Activated CD4-positive, alpha-beta T cell treated with anti-CD3 and anti-CD28 coated beads for 24 hours (primary cell): ENCODE data around the gene TMEM80.
"Not testable (repeated sequence)": the region's sequence is repeated elsewhere in the genome, so short reads cannot be mapped to it uniquely, and the experiment has no call there.

Source experiments
- DNase-seq, 2 donors: peaks; one replicate each; pipeline ENCODE4 v3.0.0-alpha.2; 2020; ENCODE audit warnings: low read depth in 2 of 2

Gene TMEM80

GRCh38 chr11:720642-721246 is 25.1 kb downstream of the TMEM80 start:
- peak in 1 of 2 donors; percentile 39 for DNase-seq

GRCh38 chr11:721247-721740 is 25.7 kb downstream of the TMEM80 start:
- no peak for DNase-seq

DNA sequence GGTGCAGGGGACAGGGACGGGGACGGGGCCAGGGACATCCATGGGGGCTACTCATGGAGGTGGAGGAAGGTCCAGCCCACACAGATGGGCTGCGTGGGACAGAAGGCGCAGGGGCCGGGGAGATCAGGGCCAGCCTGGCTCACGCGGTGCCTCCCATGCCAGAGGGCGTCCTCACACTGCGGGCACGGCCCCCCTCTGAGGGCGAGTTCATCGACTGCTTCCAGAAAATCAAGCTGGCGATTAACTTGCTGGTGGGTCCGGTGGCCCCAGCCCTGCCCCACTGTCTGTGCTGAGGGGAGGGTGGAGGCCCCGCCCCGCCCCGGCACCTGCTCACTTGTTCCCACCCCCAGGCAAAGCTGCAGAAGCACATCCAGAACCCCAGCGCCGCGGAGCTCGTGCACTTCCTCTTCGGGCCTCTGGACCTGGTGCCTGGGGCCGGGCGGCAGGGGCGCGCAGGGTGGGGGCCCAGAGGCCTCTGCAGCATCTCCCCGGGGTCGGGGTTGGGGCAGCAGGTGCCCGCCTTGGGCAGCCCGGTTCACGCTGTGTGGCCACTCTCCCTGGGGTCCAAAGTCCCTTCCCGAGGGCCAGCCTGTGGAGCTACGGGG is 26.2 kb downstream of the TMEM80 start:
- peak in 1 of 2 donors; percentile 33 for DNase-seq

GRCh38 chr11:722346-722811 is 26.8 kb downstream of the TMEM80 start:
- DNase-seq: no peak

DNA sequence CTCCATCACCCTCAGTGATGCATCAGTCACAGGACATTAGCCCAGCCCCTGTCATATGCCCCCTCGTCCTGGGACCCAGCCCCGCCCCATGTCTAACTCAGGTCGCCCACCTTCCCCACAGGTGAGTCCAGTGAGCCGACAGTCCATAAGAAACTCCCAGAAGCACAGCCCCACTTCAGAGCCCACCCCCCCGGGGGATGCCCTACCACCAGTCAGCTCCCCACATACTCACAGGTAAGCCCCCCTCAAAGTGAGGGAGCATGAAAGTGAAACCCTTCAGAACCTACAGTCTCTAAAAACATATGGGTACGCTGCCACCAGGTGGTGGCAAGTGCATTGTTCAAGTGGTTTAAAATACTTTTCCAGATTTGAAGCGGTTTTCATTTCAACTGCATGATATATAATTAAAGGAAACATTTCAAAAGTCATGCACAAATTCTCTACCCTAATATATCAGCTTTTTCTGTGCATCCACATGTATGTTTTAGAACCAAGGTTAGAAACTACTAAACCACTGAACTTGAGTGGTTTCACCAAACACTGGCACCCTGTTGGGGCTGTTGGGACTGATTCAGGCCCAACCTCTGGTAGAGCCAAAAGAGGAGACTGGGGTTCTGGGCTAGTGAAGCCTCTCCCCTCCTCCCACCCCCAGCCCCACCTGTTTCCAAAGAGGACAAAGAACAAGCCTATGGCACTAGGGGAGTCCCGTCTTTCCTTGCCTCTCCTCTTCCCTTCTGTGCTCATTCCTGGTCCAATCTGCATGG is 27.7 kb downstream of the TMEM80 start:
- DNase-seq: no peak

- DNase-seq: no peak
Observed at GRCh38 chr11:724049-724777, 28.6 kb downstream of the TMEM80 start.

DNA sequence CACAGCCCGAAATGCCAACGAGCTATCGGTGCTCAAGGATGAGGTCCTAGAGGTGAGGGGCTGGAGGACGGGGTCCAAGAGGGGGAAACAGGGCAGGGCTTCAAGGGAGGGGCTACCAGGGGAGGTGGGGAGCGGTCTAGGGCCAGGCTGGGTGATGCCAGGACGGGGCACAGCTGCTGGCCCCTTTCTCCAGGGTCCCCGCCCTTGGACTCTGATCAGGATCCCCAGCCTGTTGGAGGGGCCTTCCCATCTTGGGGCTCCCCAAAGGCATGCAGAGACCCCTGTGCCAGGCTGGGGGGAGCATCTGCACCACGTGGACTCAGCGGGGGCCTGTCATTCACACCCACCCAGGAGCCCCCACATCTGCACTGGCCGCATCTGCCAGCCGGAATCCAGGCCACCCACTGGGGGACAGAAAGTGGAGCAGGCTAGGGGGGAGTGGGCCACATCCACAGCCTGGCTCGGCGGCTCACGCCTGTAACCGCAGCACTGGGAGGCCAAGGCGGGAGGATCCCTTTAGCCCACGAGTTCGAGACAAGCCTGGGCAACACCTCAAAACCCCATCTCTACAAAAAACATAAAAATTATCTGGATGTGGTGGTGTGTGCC is 29.3 kb downstream of the TMEM80 start:
- DNase-seq: no peak

DNA sequence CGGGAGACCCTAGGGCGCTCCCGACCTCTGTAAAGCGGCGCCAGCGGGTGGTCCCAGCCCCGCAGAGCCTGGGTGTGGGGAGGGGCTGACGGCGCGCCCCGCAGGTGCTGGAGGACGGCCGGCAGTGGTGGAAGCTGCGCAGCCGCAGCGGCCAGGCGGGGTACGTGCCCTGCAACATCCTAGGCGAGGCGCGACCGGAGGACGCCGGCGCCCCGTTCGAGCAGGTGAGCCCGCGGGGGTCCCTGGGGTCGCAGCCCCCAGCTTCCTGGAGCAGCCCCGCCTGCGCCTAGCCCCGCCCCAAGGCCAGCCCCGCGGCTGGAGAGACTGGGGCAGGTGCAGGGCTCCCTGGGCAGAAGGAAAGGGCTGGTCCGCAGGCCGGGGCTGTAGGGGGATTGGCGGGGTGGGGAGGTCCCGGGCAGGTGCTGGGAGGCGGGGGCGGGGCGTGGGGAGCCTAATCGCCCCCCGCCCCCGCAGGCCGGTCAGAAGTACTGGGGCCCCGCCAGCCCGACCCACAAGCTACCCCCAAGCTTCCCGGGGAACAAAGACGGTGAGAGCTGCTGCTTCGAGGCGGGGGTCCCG is 30.1 kb downstream of the TMEM80 start:
- DNase-seq: no peak

GRCh38 chr11:726278-727220 is 30.9 kb downstream of the TMEM80 start:
- DNase-seq: no peak

DNA sequence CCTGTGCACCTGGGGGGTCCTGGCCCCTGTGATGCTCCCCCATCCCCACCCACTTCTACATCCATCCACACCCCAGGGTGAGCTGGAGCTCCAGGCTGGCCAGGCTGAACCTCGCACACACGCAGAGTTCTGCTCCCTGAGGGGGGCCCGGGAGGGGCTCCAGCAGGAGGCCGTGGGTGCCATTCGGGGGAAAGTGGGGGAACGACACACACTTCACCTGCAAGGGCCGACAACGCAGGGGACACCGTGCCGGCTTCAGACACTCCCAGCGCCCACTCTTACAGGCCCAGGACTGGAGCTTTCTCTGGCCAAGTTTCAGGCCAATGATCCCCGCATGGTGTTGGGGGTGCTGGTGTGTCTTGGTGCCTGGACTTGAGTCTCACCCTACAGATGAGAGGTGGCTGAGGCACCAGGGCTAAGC is 31.7 kb downstream of the TMEM80 start:
- no peak for DNase-seq

GRCh38 chr11:727859-728748 is 32.5 kb downstream of the TMEM80 start:
- DNase-seq: peak; percentile 58 to 82

- no peak for DNase-seq
Observed at GRCh38 chr11:728901-729491, 33.4 kb downstream of the TMEM80 start.

GRCh38 chr11:729492-730074 is 34.0 kb downstream of the TMEM80 start:
- DNase-seq: no peak

DNA sequence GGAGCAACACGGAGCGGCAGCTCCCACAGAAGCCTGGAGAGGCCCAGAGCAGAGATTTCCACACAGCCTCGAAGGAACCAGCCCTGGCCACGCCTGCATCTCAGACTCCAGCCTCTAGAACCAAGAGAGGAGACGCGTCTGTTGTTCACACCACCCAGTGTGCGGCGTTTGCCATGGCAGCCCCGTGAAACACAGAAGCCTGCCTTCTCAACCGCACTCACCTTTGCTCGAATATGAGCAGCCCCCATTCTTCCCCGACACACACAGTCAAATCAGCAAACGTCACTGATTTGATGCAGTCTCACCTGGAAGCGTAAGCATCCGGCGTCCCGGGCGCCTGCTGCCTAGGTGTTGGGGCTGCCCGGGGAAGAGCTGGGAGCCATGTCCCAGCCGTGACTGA is 37.5 kb downstream of the TMEM80 start:
- DNase-seq: no peak

- not testable (repeated sequence) for DNase-seq
Observed at GRCh38 chr11:734541-734940, 38.9 kb downstream of the TMEM80 start.

- no peak for DNase-seq
Observed at GRCh38 chr11:737366-737765, 41.8 kb downstream of the TMEM80 start.

DNA sequence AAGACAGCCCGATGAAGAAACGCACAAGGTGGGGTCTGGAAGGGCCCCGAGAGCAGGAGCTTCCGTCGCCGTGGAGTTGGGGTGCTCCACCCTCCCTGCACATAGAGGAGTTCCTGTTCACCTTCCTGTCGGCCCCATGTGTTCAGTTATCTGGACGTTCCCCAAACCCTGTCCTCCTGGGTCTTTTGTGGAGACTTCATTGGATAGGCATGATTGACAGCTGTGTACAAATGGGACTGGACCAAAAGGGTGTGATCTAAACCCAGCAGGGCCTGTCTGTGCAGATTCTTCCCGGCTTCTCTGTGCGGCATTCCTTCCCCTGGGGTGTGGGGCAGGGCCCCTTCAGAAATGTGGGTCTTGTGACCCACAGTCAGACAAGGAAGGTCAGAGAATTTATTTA is 42.3 kb downstream of the TMEM80 start:
- DNase-seq: not testable (repeated sequence)

DNA sequence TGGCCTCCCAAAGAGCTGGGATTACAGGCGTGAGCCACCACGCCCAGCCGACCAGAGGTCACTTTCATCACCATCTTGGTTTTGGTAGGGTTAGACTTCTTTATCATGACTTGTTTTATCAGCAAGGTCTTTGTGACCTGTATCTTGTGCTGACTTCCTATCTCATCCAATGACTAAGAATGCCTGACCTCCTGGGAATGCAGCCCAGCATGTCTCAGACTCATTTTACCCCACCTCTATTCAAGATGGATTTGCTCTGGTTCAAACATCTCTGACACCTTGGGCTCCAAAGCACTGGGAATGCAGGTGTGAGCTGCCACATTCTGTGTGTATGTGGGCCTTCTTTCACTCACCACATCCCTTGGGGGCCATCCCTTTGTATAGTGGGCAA is 46.5 kb downstream of the TMEM80 start:
- no peak for DNase-seq
